H4 (cell line): ENCODE measurements around the gene RPL3. TPM values are rescaled to one million over a fixed set of nuclear protein-coding genes. Genes with fewer than 3 reads are reported as not detected.

Experiments used
- DNase-seq: peaks from one replicate; pipeline ENCODE4 v3.0.0-alpha.2; 2015; ENCODE audit warnings: low spot score
- total RNA-seq: library from RNA; depleted of rRNA; stranded (reverse); fragments of >200 nt; shearing (Covaris generic); gene quantifications from 2 replicates; pipeline ENCODE4 v1.2.3, GENCODE V29; 2014

Gene RPL3
- total RNA-seq, 1 experiment from 2014 or later = 2,177 TPM

GRCh38 chr22:39317084-39317774, 2.2 kb downstream of the RPL3 start:
- peak; percentile 23 for DNase-seq

- DNase-seq = peak; percentile 92
Observed at GRCh38 chr22:39316440-39317083, 2.9 kb downstream of the RPL3 start.

GRCh38 chr22:39315389-39315788, 4.0 kb downstream of the RPL3 start:
- no peak for DNase-seq

GRCh38 chr22:39314251-39314971, 5.0 kb downstream of the RPL3 start:
- DNase-seq = no peak

- no peak for DNase-seq
Observed at GRCh38 chr22:39313258-39314001, 6.0 kb downstream of the RPL3 start.

GRCh38 chr22:39312410-39312809, 7.0 kb downstream of the RPL3 start:
- no peak for DNase-seq

- no peak for DNase-seq
Observed at GRCh38 chr22:39311592-39312400, 7.6 kb downstream of the RPL3 start.

GRCh38 chr22:39309881-39310714, 9.3 kb downstream of the RPL3 start:
- DNase-seq = no peak

GRCh38 chr22:39309364-39309861, 10.0 kb downstream of the RPL3 start:
- no peak for DNase-seq

- DNase-seq = peak; percentile 81
Observed at GRCh38 chr22:39308614-39309363, 10.6 kb downstream of the RPL3 start.

- DNase-seq = no peak
Observed at GRCh38 chr22:39306456-39307361, 12.7 kb downstream of the RPL3 start.

GRCh38 chr22:39303892-39304671, 15.3 kb downstream of the RPL3 start:
- no peak for DNase-seq

GRCh38 chr22:39303358-39303757, 16.1 kb downstream of the RPL3 start:
- no peak for DNase-seq

- DNase-seq = no peak
Observed at GRCh38 chr22:39302431-39302960, 16.9 kb downstream of the RPL3 start.

- no peak for DNase-seq
Observed at GRCh38 chr22:39301926-39302325, 17.5 kb downstream of the RPL3 start.

- DNase-seq = no peak
Observed at GRCh38 chr22:39301108-39301507, 18.3 kb downstream of the RPL3 start.

GRCh38 chr22:39300186-39300830, 19.1 kb downstream of the RPL3 start:
- DNase-seq = no peak
